ENCODE results near the gene TMEM145.

Gene TMEM145

DNA sequence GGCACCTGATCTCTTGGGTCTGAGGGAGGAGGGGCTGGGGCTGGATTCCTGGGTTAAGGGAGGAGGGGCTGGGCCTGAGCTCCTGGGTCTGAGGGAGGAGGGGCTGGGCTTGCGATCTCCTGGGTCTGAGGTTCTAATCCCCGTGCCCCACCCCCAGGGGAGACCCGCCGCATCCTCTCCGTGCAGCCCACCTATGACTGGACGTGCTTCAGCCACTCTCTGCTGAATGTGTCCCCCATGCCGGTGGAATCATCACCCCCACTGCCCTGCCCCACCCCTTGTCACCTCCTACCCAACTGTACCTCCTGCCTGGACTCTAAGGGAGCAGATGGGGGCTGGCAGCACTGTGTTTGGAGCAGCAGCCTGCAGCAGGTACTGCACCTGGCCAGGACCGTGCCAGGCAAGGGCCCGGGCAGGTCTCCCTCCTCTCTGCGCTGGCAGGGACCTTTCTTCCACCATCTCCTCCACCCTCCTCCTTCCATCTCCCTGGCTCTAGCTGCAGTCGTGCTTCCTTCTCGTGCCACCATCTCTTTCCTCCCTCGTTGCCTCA is 49.9 kb downstream of the TMEM145 start:
- no peak for DNase-seq
- Histone ChIP-seq H3K9me3 (ENCODE audit: severe bottlenecking) (no peaks in the 10 kb centered on the region), H3K36me3 (peaks cover 16% of the 10 kb centered on the region), H3K4me3 (ENCODE audit: low read depth, low read length) (no peak overlapping the region), H3K27ac (no peak overlapping the region), H3K27me3 (ENCODE audit: insufficient read depth, low read depth, severe bottlenecking) (no peaks in the 10 kb centered on the region)
- TF ChIP-seq CTCF (IDR thresholded peaks at IDR 0.05; ENCODE audit: low read depth, low read length), result no peak

GRCh38 chr19:42363614-42364346 is 50.7 kb downstream of the TMEM145 start:
- Histone ChIP-seq H3K27ac (no peak overlapping the region), H3K27me3 (ENCODE audit: insufficient read depth, low read depth, severe bottlenecking) (no peaks in the 10 kb centered on the region), H3K36me3 (peaks cover 12% of the 10 kb centered on the region), H3K4me3 (ENCODE audit: low read depth, low read length) (no peak overlapping the region), H3K9me3 (ENCODE audit: severe bottlenecking) (no peaks in the 10 kb centered on the region)
- DNase-seq, result no peak
- no peak for TF ChIP-seq CTCF (IDR thresholded peaks at IDR 0.05; ENCODE audit: low read depth, low read length)

GRCh38 chr19:42366673-42367072 is 53.6 kb downstream of the TMEM145 start:
- TF ChIP-seq CTCF (IDR thresholded peaks at IDR 0.05; ENCODE audit: low read depth, low read length), result no peak
- H3K27ac ChIP-seq, result no peak overlapping the region
- no peak overlapping the region for H3K4me3 ChIP-seq (ENCODE audit: low read depth, low read length)
- no peaks in the 10 kb centered on the region for H3K27me3 ChIP-seq (ENCODE audit: insufficient read depth, low read depth, severe bottlenecking)
- no peaks in the 10 kb centered on the region for H3K9me3 ChIP-seq (ENCODE audit: severe bottlenecking)
- peaks cover 17% of the 10 kb centered on the region for H3K36me3 ChIP-seq
- DNase-seq, result no peak

DNA sequence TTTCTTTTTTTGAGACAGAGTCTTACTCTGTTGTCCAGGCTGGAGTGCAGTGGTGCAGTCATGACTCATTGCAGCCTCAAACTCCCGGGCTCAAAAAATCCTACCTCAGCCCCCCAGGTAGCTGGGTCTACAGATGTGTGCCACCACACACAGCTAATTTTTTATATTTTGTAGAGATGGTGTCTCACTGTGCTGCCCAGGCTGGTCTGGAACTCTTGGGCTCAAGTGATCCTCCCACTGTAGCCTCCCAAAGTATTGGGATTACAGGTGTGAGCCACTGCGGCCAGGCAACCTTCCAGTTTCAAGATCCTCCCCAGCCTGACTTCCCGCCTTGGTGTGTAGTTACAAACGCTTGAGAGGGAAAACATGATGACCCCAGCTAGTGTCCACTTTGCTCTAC is 54.8 kb downstream of the TMEM145 start:
- Histone ChIP-seq H3K36me3 (peaks cover 17% of the 10 kb centered on the region), H3K27ac (no peak overlapping the region), H3K27me3 (ENCODE audit: insufficient read depth, low read depth, severe bottlenecking) (no peaks in the 10 kb centered on the region), H3K4me3 (ENCODE audit: low read depth, low read length) (no peak overlapping the region), H3K9me3 (ENCODE audit: severe bottlenecking) (no peaks in the 10 kb centered on the region)
- no peak for TF ChIP-seq CTCF (IDR thresholded peaks at IDR 0.05; ENCODE audit: low read depth, low read length)
- DNase-seq, result no peak

GRCh38 chr19:42368360-42368759 is 55.3 kb downstream of the TMEM145 start:
- Histone ChIP-seq H3K27me3 (ENCODE audit: insufficient read depth, low read depth, severe bottlenecking) (no peaks in the 10 kb centered on the region), H3K27ac (no peak overlapping the region), H3K9me3 (ENCODE audit: severe bottlenecking) (no peaks in the 10 kb centered on the region), H3K36me3 (peaks cover 15% of the 10 kb centered on the region), H3K4me3 (ENCODE audit: low read depth, low read length) (no peak overlapping the region)
- no peak for DNase-seq
- no peak for TF ChIP-seq CTCF (IDR thresholded peaks at IDR 0.05; ENCODE audit: low read depth, low read length)

DNA sequence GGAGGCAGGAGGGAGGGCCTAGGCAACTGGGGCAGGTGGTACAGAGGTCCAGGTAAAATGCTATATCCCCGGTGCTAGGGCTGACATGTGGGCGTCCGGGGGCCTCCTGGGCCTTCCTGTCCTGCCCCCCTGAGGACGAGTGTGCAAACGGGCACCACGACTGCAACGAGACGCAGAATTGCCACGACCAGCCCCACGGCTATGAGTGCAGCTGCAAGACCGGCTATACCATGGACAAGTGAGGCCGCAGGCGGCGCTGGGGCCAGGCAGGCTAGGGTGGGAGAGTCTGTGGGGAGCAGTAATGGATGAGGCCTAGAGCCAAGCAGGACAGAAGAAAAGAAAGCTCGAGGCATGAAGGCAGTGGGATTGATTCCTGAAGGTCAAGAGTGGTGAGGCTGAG is 55.7 kb downstream of the TMEM145 start:
- H3K36me3 ChIP-seq, result peaks cover 11% of the 10 kb centered on the region
- no peak overlapping the region for H3K27ac ChIP-seq
- H3K27me3 ChIP-seq (ENCODE audit: insufficient read depth, low read depth, severe bottlenecking), result no peaks in the 10 kb centered on the region
- no peak overlapping the region for H3K4me3 ChIP-seq (ENCODE audit: low read depth, low read length)
- no peak for TF ChIP-seq CTCF (IDR thresholded peaks at IDR 0.05; ENCODE audit: low read depth, low read length)
- H3K9me3 ChIP-seq (ENCODE audit: severe bottlenecking), result no peaks in the 10 kb centered on the region
- DNase-seq, result no peak
